Measurements from ENCODE around the gene ZNF561. TPM values are rescaled to one million over a fixed set of nuclear protein-coding genes. Genes with fewer than 3 reads are reported as not detected.

Gene ZNF561
- total and polyA plus RNA-seq, 2 donors (not counting 1 experiment from before 2014, with no cell fraction given): 15.7 to 44.5 TPM

DNA sequence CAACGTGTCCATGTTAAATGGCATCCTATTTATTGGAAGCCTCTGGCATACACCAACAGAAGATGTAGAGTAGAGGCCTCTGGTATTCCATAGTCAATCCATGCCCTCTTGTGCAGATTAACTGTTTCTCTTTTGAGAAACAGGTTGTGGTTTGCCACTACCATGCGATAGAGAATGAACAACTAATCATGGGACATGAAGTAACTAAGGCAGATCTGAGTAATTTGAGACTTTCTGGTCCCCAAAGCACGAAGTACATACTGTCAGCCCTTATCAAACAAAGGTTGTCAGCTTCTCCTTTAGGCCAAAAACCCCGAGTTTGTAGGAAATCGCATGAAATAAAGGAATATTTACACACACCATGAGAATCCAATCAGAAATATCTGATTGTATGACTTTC is 40.3 kb downstream of the ZNF561 start:
- Histone ChIP-seq H3K27ac (ENCODE audit: low read length in 2 of 2) (no peak overlapping the region), H3K9ac (ENCODE audit: low read length) (no peak overlapping the region), H3K36me3 (replicated peaks in 1 of 2; ENCODE audit: control extremely low read depth in 1 of 2, control insufficient read depth in 1 of 2, extremely low read depth in 1 of 2, insufficient read depth in 2 of 2, low read length in 1 of 2) (peaks cover 0 to 14% of the 10 kb centered on the region in 2 experiments), H3K4me1 (ENCODE audit: control insufficient read depth in 2 of 2, insufficient read depth in 2 of 2, low read length in 2 of 2) (peaks cover 0 to 24% of the 10 kb centered on the region in 2 donors), H3K4me2 (replicated peaks; ENCODE audit: low read depth, low read length, poor library complexity, severe bottlenecking) (no peak overlapping the region), H2AFZ (ENCODE audit: insufficient read depth, low read depth, low read length, poor library complexity, severe bottlenecking) (no peak overlapping the region), H3K4me3 (ENCODE audit: control extremely low read depth in 1 of 5, extremely low read depth in 1 of 5, insufficient read depth in 1 of 5, low read depth in 2 of 5, low read length in 4 of 5) (no peak overlapping the region), H3K9me3 (ENCODE audit: control extremely low read depth in 1 of 3, control insufficient read depth in 2 of 3, insufficient read depth in 1 of 3, low read length in 2 of 3) (peaks cover 4 to 26% (median 12%) of the 10 kb centered on the region in 3 donors), H3K27me3 (replicated peaks in 1 of 4; ENCODE audit: control extremely low read depth in 1 of 4, control insufficient read depth in 3 of 4, insufficient read depth in 4 of 4, low read length in 3 of 4) (no peaks in the 10 kb centered on the region), H4K20me1 (ENCODE audit: control insufficient read depth, insufficient read depth, low read length, poor library complexity, severe bottlenecking) (peaks cover 29% of the 10 kb centered on the region), H3K79me2 (ENCODE audit: control insufficient read depth, insufficient read depth, low read length) (peaks cover 100% of the 10 kb centered on the region)
- no peaks in the 10 kb centered on the region for H3K27me3 Mint-ChIP-seq
- H3K4me3 Mint-ChIP-seq: no peak overlapping the region
- peaks cover 46% of the 10 kb centered on the region for H3K4me1 Mint-ChIP-seq
- POLR2A ChIA-PET: no interaction called here
- intact Hi-C loops (cut with micrococcal nuclease): no loop called here
- ATAC-seq (ENCODE audit: low read depth) (no peak), DNase-seq (no peak)
- peaks cover 4% of the 10 kb centered on the region for H3K9me3 Mint-ChIP-seq (ENCODE audit: insufficient read depth)
- CTCF ChIA-PET: no interaction called here
- no peak for TF ChIP-seq CTCF (IDR thresholded peaks at IDR 0.05)
- TF ChIP-seq EZH2 (IDR thresholded peaks at IDR 0.05; ENCODE audit: borderline replicate concordance, insufficient read depth, low read depth, low read length, poor library complexity, severe bottlenecking): no peak
- no peak overlapping the region for H3K27ac Mint-ChIP-seq
- WGBS (ENCODE audit: insufficient coverage): 100% methylated on average over 1 of the region's 5 CpGs

GRCh38 chr19:9570255-9570654 is 50.8 kb downstream of the ZNF561 start:
- 100% methylated on average over 1 of the region's 6 CpGs for WGBS (ENCODE audit: insufficient coverage)
- TF ChIP-seq EZH2 (IDR thresholded peaks at IDR 0.05; ENCODE audit: borderline replicate concordance, insufficient read depth, low read depth, low read length, poor library complexity, severe bottlenecking) (no peak), CTCF (IDR thresholded peaks at IDR 0.05) (no peak)
- no peak overlapping the region for H3K27ac Mint-ChIP-seq
- DNase-seq (no peak), ATAC-seq (ENCODE audit: low read depth) (no peak)
- Histone ChIP-seq H2AFZ (ENCODE audit: insufficient read depth, low read depth, low read length, poor library complexity, severe bottlenecking) (no peak overlapping the region), H3K27me3 (replicated peaks in 1 of 4; ENCODE audit: control extremely low read depth in 1 of 4, control insufficient read depth in 3 of 4, insufficient read depth in 4 of 4, low read length in 3 of 4) (no peaks in the 10 kb centered on the region), H3K9ac (ENCODE audit: low read length) (no peak overlapping the region), H3K4me2 (replicated peaks; ENCODE audit: low read depth, low read length, poor library complexity, severe bottlenecking) (no peak overlapping the region), H3K79me2 (ENCODE audit: control insufficient read depth, insufficient read depth, low read length) (peaks cover 76% of the 10 kb centered on the region), H3K36me3 (replicated peaks in 1 of 2; ENCODE audit: control extremely low read depth in 1 of 2, control insufficient read depth in 1 of 2, extremely low read depth in 1 of 2, insufficient read depth in 2 of 2, low read length in 1 of 2) (peaks cover 11 to 44% of the 10 kb centered on the region in 2 experiments), H3K4me1 (ENCODE audit: control insufficient read depth in 2 of 2, insufficient read depth in 2 of 2, low read length in 2 of 2) (no peaks in the 10 kb centered on the region), H3K9me3 (ENCODE audit: control extremely low read depth in 1 of 3, control insufficient read depth in 2 of 3, insufficient read depth in 1 of 3, low read length in 2 of 3) (peaks cover 27 to 93% (median 57%) of the 10 kb centered on the region in 3 donors), H3K27ac (ENCODE audit: low read length in 2 of 2) (no peak overlapping the region), H4K20me1 (ENCODE audit: control insufficient read depth, insufficient read depth, low read length, poor library complexity, severe bottlenecking) (peaks cover 12% of the 10 kb centered on the region), H3K4me3 (ENCODE audit: control extremely low read depth in 1 of 5, extremely low read depth in 1 of 5, insufficient read depth in 1 of 5, low read depth in 2 of 5, low read length in 4 of 5) (no peak overlapping the region)
- peaks cover 22% of the 10 kb centered on the region for H3K9me3 Mint-ChIP-seq (ENCODE audit: insufficient read depth)
- intact Hi-C loops (cut with micrococcal nuclease): no loop called here
- no peak overlapping the region for H3K4me3 Mint-ChIP-seq
- no peaks in the 10 kb centered on the region for H3K27me3 Mint-ChIP-seq
- ChIA-PET POLR2A (no interaction called here), CTCF (no interaction called here)
- peaks cover 13% of the 10 kb centered on the region for H3K4me1 Mint-ChIP-seq
